Osteoblast (primary cell): Measurements from ENCODE around the gene ZNF784. TPM values are rescaled to one million over a fixed set of nuclear protein-coding genes. Genes with fewer than 3 reads are reported as not detected.

Experiments
- DNase-seq: peaks from one replicate; pipeline ENCODE4 v3.0.0; 2011; ENCODE audit warnings: low spot score, mixed read lengths; ENCODE audit not compliant: insufficient read length; ENCODE audit errors: missing footprints
- H2AFZ ChIP-seq: 2 replicates; pipeline ENCODE4 v1.6.0; 2011; ENCODE audit warnings: mild to moderate bottlenecking, low read length
- H3K27ac ChIP-seq: 2 replicates; pipeline ENCODE4 v1.5.1; 2011; ENCODE audit warnings: mild to moderate bottlenecking, low read depth, low read length, moderate library complexity
- H3K27me3 ChIP-seq: 2 replicates; pipeline ENCODE4 v1.6.0; 2012; ENCODE audit warnings: mild to moderate bottlenecking, control low read depth, inconsistent platforms, low read length, moderate library complexity; ENCODE audit not compliant: insufficient read depth
- H3K36me3 ChIP-seq: 2 replicates; pipeline ENCODE4 v1.5.1; 2011; ENCODE audit warnings: mild to moderate bottlenecking, low read length, control low read depth, moderate library complexity; ENCODE audit not compliant: insufficient read depth
- H3K4me1 ChIP-seq: 2 replicates; pipeline ENCODE4 v1.5.1; 2011; ENCODE audit warnings: mild to moderate bottlenecking, low read length, control low read depth, moderate library complexity; ENCODE audit not compliant: insufficient read depth
- H3K4me2 ChIP-seq: 2 replicates; pipeline ENCODE4 v1.6.0; 2011; ENCODE audit warnings: mild to moderate bottlenecking, low read length; ENCODE audit not compliant: insufficient read depth
- H3K4me3 ChIP-seq: fragments of 200-600 bp; sonication (generic); 3 replicates; pipeline ENCODE4 v1.5.1; 2012; ENCODE audit warnings: mild to moderate bottlenecking, low read length, inconsistent platforms; ENCODE audit not compliant: insufficient read depth
- H3K79me2 ChIP-seq: 2 replicates; pipeline ENCODE4 v1.6.0; 2012; ENCODE audit warnings: mild to moderate bottlenecking, low read length, control low read depth, inconsistent platforms; ENCODE audit not compliant: insufficient read depth
- H3K9me3 ChIP-seq: 2 replicates; pipeline ENCODE4 v1.5.1; 2011; ENCODE audit warnings: low read depth, low read length, control low read depth
- H4K20me1 ChIP-seq: 2 replicates; pipeline ENCODE4 v1.6.0; 2012; ENCODE audit warnings: mild to moderate bottlenecking, low read length, control low read depth; ENCODE audit not compliant: insufficient read depth
- CTCF ChIP-seq: IDR thresholded peaks from 2 replicates; pipeline ENCODE4 v1.5.1; 2011; ENCODE audit warnings: mild to moderate bottlenecking, low read depth, low read length, moderate library complexity; ENCODE audit errors: extremely low read depth
- total RNA-seq: library from RNA; depleted of rRNA; stranded (reverse); fragments of >200 nt; gene quantifications from 2 replicates; pipeline ENCODE4 v1.2.3, GENCODE V29; 2012

Gene ZNF784
- total RNA-seq, 1 donor, result 8.7 TPM

GRCh38 chr19:55596304-55596703 lies 28.1 kb downstream of the ZNF784 start:
- no peak for DNase-seq
- Histone ChIP-seq H3K27ac (no peak overlapping the region), H4K20me1 (peaks cover 4% of the 10 kb centered on the region), H3K4me1 (peaks cover 7% of the 10 kb centered on the region), H3K9me3 (no peaks in the 10 kb centered on the region), H3K4me2 (no peak overlapping the region), H3K4me3 (no peak overlapping the region), H3K27me3 (no peaks in the 10 kb centered on the region), H3K36me3 (peaks cover 21% of the 10 kb centered on the region), H3K79me2 (peaks cover 9% of the 10 kb centered on the region), H2AFZ (no peak overlapping the region)
- no peak for TF ChIP-seq CTCF

- Histone ChIP-seq H3K27ac (no peak overlapping the region), H4K20me1 (peaks cover 4% of the 10 kb centered on the region), H3K4me2 (no peak overlapping the region), H3K4me3 (no peak overlapping the region), H2AFZ (no peak overlapping the region), H3K9me3 (no peaks in the 10 kb centered on the region), H3K36me3 (peaks cover 21% of the 10 kb centered on the region), H3K4me1 (no peaks in the 10 kb centered on the region), H3K79me2 (no peaks in the 10 kb centered on the region), H3K27me3 (no peaks in the 10 kb centered on the region)
- TF ChIP-seq CTCF, result no peak
- peak; percentile 36 for DNase-seq
Observed at GRCh38 chr19:55594996-55595545, 29.3 kb downstream of the ZNF784 start.

GRCh38 chr19:55593096-55593772 lies 31.1 kb downstream of the ZNF784 start:
- H3K4me2 ChIP-seq, result no peak overlapping the region
- H3K4me1 ChIP-seq, result no peaks in the 10 kb centered on the region
- no peak overlapping the region for H3K27ac ChIP-seq
- DNase-seq, result peak; percentile 32
- H3K27me3 ChIP-seq, result no peaks in the 10 kb centered on the region
- TF ChIP-seq CTCF, result no peak
- H3K9me3 ChIP-seq, result no peaks in the 10 kb centered on the region
- H4K20me1 ChIP-seq, result peaks cover 4% of the 10 kb centered on the region
- H3K79me2 ChIP-seq, result no peaks in the 10 kb centered on the region
- no peak overlapping the region for H3K4me3 ChIP-seq
- peaks cover 21% of the 10 kb centered on the region for H3K36me3 ChIP-seq
- no peak overlapping the region for H2AFZ ChIP-seq

GRCh38 chr19:55592391-55593090 lies 31.8 kb downstream of the ZNF784 start:
- Histone ChIP-seq H3K79me2 (no peaks in the 10 kb centered on the region), H4K20me1 (no peaks in the 10 kb centered on the region), H3K4me2 (no peak overlapping the region), H2AFZ (no peak overlapping the region), H3K4me3 (no peak overlapping the region), H3K27ac (no peak overlapping the region), H3K36me3 (peaks cover 21% of the 10 kb centered on the region), H3K27me3 (no peaks in the 10 kb centered on the region), H3K4me1 (no peaks in the 10 kb centered on the region), H3K9me3 (no peaks in the 10 kb centered on the region)
- peak; percentile 73 for DNase-seq
- no peak for TF ChIP-seq CTCF
